ENCODE data around the gene SEMA3B.
"Not testable (repeated sequence)": the region's sequence is repeated elsewhere in the genome, so short reads cannot be mapped to it uniquely, and the experiment has no call there.

Gene SEMA3B

DNA sequence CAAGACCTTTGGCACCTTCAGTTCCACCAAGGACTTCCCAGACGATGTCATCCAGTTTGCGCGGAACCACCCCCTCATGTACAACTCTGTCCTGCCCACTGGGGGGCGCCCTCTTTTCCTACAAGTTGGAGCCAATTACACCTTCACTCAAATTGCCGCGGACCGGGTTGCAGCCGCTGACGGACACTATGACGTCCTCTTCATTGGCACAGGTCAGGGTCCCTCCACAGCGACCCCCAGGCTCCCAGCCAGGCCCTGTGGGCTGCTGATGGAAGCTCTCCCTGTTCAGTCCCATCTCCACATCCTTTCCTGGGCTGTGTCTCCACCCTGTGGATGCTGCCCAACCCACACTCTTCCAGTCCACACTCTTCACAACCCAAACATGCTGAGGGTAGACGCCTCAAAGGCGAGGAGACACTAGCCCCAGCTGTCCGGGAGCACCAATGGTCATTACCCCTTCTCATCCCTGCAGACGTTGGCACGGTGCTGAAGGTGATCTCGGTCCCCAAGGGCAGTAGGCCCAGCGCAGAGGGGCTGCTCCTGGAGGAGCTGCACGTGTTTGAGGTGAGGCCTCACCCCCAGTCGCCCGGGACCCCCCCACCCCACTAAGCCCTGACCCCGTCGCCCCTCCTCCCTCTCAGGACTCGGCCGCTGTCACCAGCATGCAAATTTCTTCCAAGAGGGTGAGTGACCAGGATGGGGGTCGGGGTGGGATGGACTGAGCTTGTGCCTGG, 5.6 kb downstream of the SEMA3B start:
- DNase-seq, result peak; percentile 74

DNA sequence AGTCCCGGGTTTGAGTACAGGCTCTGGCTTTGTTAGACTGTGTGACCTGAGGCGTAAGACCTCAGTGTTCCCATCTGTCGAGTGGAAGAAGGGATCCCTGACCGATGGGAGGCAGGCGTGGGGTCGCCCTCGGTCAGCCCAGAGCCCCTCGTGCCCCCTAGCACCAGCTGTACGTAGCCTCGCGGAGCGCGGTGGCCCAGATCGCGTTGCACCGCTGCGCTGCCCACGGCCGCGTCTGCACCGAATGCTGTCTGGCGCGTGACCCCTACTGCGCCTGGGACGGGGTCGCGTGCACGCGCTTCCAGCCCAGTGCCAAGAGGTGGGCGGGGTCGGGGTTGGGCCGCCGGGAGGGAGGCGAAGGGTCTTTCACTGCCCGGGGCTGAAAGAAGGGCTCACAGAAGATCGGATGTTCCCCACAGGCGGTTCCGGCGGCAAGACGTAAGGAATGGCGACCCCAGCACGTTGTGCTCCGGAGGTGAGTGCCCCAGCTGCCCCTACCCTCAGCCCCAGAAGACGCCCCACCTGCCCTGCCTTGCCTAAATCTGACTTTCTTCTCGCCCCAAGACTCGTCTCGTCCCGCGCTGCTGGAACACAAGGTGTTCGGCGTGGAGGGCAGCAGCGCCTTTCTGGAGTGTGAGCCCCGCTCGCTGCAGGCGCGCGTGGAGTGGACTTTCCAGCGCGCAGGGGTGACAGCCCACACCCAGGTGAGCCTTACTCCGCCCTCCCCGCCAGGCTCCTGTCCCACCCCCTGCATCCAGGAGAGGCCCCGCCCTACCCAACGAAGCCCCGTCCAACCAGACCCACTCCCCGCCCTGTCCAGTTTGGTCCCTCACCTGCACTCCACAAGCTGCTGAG, 6.4 kb downstream of the SEMA3B start:
- no peak for DNase-seq

- no peak for DNase-seq
These were observed 7.2 kb downstream of the SEMA3B start for GRCh38 chr3:50275996-50276761.

DNA sequence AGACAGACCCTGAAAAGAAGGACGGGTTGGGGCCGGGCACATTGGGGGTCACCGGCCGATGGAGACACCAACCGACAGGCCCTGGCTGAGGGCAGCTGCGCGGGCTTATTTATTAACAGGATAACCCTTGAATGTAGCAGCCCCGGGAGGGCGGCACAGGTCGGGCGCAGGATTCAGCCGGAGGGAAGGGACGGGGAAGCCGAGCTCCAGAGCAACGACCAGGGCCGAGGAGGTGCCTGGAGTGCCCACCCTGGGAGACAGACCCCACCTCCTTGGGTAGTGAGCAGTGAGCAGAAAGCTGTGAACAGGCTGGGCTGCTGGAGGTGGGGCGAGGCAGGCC, 7.8 kb downstream of the SEMA3B start:
- no peak for DNase-seq

DNA sequence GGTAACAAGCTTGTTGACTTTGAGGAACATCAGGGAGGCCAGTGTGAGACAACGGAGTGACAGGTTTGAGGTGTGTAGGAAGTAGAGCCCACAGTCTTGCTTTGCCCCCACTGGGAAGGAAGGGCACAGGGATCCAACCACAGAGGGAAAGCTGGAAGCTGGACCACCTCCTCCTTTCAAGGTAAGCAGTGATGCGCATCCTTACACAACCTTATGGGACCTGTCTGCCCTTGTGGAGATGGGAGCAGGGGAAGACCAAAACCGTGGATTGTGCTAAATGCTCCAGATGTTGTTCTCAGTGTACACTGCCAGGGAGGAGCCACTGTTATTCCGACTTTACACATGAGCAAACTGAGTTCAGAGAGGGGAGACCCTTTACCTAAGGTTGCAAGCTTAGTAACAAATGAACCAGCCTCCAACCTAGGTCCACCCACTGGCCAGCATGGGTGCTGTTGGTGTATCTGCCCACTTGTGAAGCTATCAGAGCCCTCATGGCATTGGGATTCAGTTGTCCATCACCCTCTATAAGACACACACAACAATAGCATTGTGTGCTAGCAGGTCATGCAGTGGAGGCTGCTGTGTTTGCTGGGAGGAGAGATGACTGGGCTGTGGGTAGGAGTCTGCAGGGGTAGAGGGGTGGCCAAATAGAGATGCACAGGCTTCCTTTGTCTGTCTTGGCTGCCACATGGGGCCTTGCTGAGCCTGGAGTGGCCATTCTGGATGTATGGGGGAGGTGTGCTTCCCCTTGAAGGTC, 9.4 kb downstream of the SEMA3B start:
- DNase-seq, result no peak

DNA sequence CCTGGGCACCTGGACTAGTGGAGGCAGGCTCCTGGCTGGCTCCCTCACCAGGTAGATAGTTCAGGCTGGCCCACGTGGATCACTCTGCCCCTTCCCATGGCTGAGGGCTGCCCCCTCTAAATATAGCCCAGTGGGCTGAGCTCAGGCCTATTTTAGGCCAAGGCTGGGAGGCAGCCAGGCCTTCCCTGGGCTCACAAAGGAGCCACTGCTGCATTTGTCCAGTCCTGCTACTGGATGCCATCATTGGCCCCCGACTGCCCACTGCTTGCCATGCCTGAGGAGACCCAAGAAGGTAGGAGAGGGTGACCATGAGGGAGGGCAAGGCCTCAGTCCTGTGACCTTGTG, 9.9 kb downstream of the SEMA3B start, which contains the start of gene LSMEM2:
Gene LSMEM2 (plus strand): TSS at position 208 of the 345 bp plus-strand sequence. CDS start 27 bp downstream, at position 235.
- no peak for DNase-seq

DNA sequence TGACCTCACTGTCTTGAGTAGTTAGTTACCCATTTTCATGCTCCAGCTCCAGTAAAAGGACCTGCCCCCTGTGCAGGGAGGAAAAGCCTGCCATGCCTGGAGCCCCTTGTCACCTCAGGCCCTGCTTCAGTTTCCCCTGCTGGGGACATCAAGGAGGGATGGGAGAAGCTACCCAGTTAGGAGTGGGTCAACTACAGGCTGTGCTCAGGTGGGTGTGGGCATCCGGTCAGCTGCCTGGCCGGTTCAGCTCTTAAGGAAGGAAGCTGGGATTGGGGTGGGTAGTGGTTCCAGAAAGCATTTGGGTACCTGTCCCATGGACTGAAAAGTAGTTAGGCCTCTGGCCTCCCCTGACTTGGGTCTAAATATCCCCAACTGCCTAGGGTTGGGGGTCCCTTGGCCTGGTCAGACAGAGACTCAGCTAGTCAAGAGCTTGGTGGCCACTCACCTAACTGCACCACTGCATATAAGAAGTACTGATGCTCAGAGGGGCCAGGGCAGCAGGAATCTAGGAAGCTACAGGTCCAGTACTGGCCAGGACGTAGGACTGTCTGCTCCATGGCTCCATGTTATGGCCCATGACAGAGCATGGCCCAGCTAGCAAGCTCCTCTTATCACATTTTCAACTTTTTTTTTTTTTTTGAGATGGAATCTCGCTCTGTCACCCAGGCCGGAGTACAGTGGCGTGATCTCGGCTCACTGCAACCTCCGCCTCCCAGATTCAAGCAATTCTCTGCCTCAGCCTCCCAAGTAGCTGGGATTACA, 10.5 kb downstream of the SEMA3B start:
- DNase-seq, result no peak

GRCh38 chr3:50284121-50284520, 15.2 kb downstream of the SEMA3B start:
- DNase-seq, result not testable (repeated sequence)

DNA sequence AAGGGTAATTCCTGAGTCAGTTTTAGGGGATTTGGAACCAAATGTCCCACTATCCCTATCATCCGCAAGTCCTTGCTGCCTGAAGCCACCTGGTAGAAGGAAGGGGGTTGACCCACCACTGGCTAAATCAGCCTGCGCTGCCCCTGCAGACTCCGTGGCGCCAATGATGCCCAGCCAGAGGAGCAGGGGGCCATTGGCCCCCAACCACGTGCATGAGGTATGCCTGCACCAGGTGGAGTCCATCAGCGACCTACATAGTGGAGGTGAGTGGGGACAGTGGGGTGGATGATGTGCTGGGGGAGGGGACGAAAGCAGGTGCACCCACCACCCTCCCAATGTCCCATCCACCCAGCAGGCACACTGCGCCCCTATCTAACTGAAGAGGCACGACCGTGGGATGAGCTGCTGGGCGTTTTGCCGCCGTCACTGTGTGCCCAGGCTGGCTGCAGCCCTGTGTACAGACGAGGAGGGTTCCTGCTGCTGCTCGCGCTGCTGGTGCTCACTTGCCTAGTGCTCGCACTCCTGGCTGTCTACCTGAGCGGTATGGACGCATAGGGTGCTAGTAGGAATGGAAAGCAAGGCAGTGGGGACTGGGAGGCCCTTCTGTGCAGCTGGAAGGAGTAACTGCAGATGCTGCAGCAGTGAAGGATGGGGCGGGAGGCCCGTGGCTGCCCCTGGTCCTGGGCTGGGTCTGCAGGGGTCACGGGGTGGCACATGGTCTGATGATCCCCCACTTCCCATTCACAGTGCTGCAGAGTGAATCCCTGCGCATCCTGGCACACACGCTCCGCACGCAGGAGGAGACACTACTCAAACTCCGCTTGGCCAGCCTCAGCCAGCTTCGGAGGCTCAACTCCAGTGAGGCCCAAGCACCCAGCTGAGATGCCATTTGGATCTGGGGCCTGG, 17.6 kb downstream of the SEMA3B start:
- no peak for DNase-seq

DNA sequence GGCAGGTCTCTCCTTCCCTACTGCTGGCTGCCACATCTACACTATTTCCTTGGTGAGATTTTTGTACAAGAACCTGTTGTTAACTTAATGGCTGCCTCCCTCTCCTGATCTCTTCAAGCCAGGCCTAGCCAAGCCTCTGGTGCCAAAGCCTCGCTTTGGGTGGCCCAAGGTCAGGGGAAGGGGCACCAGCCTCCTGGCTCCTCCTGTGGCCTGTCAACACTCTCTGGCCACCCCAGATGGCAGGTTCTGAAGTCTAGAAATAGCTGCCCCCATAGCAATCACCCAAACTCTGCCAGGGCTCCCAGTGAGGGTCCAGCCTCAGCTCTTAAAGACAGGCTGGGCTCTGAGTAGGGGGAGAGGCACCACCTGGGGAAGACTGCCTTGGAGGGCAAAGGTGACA, 18.3 kb downstream of the SEMA3B start:
- DNase-seq, result no peak

DNA sequence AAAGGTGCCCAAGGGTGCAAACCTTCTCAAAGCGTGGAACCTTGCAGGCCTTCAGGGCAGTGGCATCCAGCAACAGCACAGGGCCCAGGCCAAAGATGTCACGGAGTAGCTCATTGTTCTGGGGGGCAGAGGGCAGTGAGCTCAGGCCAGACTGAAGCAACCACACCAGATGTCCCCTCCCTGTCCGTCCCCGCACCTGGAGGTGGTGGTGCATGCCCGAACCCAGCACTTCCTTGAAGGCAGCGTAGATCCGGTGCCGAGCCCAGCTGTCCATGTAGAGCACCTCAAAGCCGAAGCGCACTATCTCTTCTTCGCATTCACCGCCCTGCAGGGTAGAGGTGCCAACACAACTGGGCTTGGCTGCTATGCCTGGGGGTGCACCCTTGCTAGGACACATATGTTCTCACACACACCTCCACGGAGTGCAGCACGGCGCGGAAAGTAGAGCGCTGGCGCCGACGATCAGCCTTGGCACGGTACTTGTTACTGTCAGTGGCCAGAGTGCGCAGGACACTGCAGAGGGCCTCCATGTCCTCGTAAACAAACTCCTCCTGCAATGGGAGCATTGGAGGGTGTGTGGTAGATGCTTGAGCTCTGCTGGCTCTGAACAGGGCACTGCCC, 19.6 kb downstream of the SEMA3B start:
- DNase-seq, result no peak

DNA sequence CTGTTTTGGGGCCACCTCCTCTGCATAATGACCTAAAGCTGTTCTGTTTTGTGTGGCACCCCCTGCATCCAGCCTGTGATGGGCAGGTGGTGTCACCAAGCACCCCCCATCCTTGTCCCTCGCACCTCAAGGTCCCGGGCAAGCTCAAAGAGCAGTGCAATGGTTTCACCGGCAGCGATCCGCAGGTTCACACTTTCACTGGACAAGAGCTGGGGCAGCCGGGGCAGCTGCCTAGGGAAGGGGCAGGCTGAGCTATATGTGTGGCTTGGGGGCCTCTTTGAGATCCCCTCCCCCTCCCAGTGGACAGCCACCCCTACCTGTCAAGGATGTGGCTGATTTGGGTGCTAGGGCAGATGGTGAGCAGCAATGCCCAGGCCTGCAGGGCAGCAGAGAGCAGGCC, 20.2 kb downstream of the SEMA3B start:
- no peak for DNase-seq

DNA sequence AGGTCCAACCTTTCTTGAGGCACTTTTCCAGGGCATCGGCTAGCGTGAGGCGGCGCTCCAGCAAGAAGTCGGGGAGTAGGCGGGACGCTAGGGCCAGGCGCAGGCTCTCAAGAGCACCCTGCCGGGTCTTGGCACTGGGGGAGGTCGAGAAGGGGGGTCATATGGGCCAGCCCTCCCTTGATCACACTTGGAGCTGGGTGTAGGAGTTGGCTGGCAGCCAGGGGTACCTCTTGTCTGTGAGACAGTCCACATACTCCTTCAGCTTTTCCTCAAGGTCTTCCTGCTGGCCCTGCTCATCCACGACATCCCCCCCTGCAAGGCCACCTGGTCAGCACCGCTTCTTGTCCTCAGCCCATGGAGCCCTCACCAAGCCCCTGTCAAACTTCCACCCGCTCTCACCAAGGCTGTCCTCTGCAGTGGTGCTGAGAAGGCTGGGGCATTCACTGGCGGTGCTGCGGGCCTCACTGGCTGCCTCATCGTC, 21.3 kb downstream of the SEMA3B start:
- no peak for DNase-seq

DNA sequence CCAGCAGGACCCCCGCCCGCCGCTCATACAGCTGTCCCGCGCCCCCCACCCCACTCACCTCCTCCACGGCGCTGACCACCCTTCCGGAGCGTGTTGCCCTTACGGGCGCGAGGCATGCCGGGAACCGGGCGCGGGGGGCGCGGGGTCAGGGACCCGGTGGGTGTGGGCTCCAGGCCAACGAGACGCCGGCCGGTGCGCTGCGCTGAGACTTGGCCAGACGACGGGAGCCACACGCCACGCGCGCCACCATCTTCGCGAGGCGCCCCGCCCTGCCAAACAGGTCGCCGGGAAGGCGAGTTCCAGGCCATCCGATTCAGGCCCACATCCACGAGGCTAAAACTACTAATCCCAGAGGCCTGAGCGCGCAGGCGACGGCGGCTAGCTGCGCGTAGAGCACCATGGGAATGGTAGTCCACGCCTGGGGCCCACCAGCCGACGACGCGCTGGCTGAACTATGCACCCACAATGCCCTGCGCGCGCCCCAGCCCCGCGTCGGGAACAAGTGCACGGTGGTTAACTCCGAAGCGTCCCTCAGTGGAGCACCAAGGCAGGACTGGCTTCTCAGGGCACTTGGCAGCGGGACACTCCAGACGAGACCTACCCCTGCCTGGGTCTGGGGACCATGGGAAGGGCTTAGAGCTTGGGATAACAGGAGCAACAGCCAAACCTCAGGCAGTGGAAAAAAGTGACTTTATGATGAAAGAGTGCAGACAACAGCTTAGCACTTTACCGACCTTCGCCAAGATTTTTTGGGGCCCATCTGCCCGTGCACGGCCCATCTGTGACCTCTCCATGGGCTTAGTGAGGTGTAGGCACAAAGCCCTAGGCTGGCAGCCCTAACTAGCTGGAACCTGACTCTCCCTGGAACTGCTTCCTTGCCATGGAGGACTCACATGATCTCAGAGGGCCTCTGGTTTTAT, 23.5 kb downstream of the SEMA3B start, which contains the start of gene IFRD2:
Gene IFRD2 (minus strand): TSS at position 271 of the 920 bp plus-strand sequence. CDS start 155 bp downstream, at position 116.
- DNase-seq, result peak; percentile 96

DNA sequence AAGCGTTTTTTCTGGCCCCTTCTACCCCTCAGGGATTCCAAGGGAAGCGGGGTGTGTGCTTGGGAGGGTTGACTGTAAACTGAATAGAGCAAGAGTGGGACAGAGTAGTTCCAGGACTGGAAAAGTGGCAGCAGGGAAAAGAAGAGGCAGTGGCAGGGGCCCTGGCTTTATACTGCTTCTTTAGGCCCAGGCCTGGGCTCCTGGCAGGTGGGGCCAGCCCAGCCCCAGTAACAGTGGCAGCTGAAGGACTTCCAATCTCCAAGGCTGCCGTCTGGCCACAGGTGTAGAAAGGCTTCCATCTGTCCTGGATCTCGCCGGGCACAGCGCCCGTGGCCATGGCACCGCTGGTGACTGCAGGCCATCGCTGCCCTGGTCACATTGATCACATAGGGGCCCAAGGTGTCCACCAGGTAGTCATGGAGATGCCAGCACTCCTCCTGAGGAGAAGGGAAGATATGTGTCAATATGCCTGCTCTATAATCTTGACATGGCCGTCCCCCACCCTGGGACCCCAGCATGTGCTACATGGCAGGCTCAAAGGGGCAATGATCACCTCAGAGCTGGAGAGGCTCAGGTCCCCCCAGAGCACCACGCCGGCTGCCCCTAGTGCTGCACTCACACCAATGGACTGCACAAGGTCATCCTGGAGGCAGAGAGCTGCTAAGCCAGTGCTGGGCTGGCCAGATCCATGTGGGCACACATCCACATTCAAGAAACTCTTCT, 24.3 kb downstream of the SEMA3B start:
- DNase-seq, result no peak

GRCh38 chr3:50294089-50294488, 25.1 kb downstream of the SEMA3B start:
- no peak for DNase-seq

- DNase-seq, result no peak
These were observed 25.8 kb downstream of the SEMA3B start for GRCh38 chr3:50294492-50295403.
